Measurements from ENCODE around the gene KCNG4. TPM values are rescaled to one million over a fixed set of nuclear protein-coding genes. Genes with fewer than 3 reads are reported as not detected.

The KCNG4 gene
- polyA plus RNA-seq, 3 donors, result not detected

GRCh38 chr16:84247844-84248243 is 8.0 kb upstream of the KCNG4 start:
- H3K27ac Mint-ChIP-seq, result peak overlapping the region in 1 of 7 donors; percentile 6
- Histone ChIP-seq H3K9me3 (replicated peaks in 1 of 2; ENCODE audit: control insufficient read depth in 1 of 2, insufficient read depth in 1 of 2, low read length in 2 of 2) (no peaks in the 10 kb centered on the region), H3K4me3 (replicated peaks in 1 of 3; ENCODE audit: low read depth in 2 of 3, low read length in 3 of 3) (no peak overlapping the region), H3K4me1 (ENCODE audit: control insufficient read depth in 1 of 2, insufficient read depth in 2 of 2, low read length in 2 of 2) (no peaks in the 10 kb centered on the region), H3K4me2 (replicated peaks; ENCODE audit: extremely low read depth, low read length, poor library complexity, severe bottlenecking) (no peak overlapping the region), H3K27ac (ENCODE audit: low read depth in 1 of 2, low read length in 2 of 2) (no peak overlapping the region), H3K36me3 (replicated peaks in 1 of 2; ENCODE audit: control insufficient read depth in 1 of 2, insufficient read depth in 2 of 2, low read length in 2 of 2) (no peaks in the 10 kb centered on the region), H3K27me3 (ENCODE audit: control insufficient read depth in 2 of 2, insufficient read depth in 2 of 2, low read length in 2 of 2) (no peaks in the 10 kb centered on the region), H3K79me2 (ENCODE audit: insufficient read depth, low read length) (no peaks in the 10 kb centered on the region), H3K9ac (ENCODE audit: insufficient read depth, low read length, poor library complexity, severe bottlenecking) (no peak overlapping the region), H4K20me1 (ENCODE audit: insufficient read depth, low read length) (no peaks in the 10 kb centered on the region), H2AFZ (ENCODE audit: insufficient read depth, low read depth, low read length, poor library complexity, severe bottlenecking) (no peak overlapping the region)
- peaks cover 0 to 7% (median 1%) of the 10 kb centered on the region in 7 donors for H3K9me3 Mint-ChIP-seq
- H3K27me3 Mint-ChIP-seq (ENCODE audit: low read depth in 3 of 3), result peaks cover 2 to 26% (median 17%) of the 10 kb centered on the region in 3 donors
- H3K36me3 Mint-ChIP-seq, result no peaks in the 10 kb centered on the region
- H3K4me1 Mint-ChIP-seq, result no peaks in the 10 kb centered on the region
- DNase-seq, result no peak
- no peak for TF ChIP-seq CTCF (IDR thresholded peaks at IDR 0.05)
- H3K4me3 Mint-ChIP-seq, result no peak overlapping the region
- WGBS (ENCODE audit: insufficient coverage), result 86% methylated on average over 4 of the region's 5 CpGs
- intact Hi-C loops (cut with micrococcal nuclease), result no loop called here

DNA sequence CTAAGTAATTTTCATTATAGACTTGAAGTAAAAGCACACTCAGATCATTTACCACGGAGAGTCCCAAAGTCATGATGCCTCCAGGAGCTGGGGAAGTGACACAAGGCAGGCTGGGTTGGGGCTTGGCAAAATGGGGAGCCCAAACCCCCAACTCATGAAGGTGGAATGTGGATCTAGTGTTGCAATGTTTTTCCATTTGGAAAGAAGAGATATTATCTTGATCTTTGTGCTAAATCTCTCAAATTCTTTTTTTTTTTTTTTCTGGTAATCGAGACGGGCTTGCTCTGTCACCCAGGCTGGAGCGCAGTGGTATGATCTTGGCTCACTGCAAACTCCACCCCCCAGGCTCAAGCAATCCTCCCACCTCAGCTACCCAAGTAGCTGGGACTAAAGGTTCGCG is 7.5 kb upstream of the KCNG4 start:
- H3K4me2 ChIP-seq (replicated peaks; ENCODE audit: extremely low read depth, low read length, poor library complexity, severe bottlenecking), result no peak overlapping the region
- intact Hi-C loops (cut with micrococcal nuclease), result no loop called here
- H3K4me3 ChIP-seq (replicated peaks in 1 of 3; ENCODE audit: low read depth in 2 of 3, low read length in 3 of 3), result no peak overlapping the region
- no peaks in the 10 kb centered on the region for H3K9me3 ChIP-seq (replicated peaks in 1 of 2; ENCODE audit: control insufficient read depth in 1 of 2, insufficient read depth in 1 of 2, low read length in 2 of 2)
- no peaks in the 10 kb centered on the region for H3K79me2 ChIP-seq (ENCODE audit: insufficient read depth, low read length)
- Mint-ChIP-seq H3K27ac (peak overlapping the region in 1 of 7 donors; percentile 36), H3K4me1 (no peaks in the 10 kb centered on the region), H3K36me3 (no peaks in the 10 kb centered on the region), H3K4me3 (no peak overlapping the region), H3K27me3 (ENCODE audit: low read depth in 3 of 3) (peaks cover 0 to 22% (median 14%) of the 10 kb centered on the region in 3 donors), H3K9me3 (peaks cover 0 to 7% (median 1%) of the 10 kb centered on the region in 7 donors)
- no CpG with 5 or more reads among the region's 6 CpGs for WGBS (ENCODE audit: insufficient coverage)
- no peak overlapping the region for H2AFZ ChIP-seq (ENCODE audit: insufficient read depth, low read depth, low read length, poor library complexity, severe bottlenecking)
- no peak for TF ChIP-seq CTCF (IDR thresholded peaks at IDR 0.05)
- DNase-seq, result no peak
- no peaks in the 10 kb centered on the region for H3K4me1 ChIP-seq (ENCODE audit: control insufficient read depth in 1 of 2, insufficient read depth in 2 of 2, low read length in 2 of 2)
- no peaks in the 10 kb centered on the region for H3K36me3 ChIP-seq (replicated peaks in 1 of 2; ENCODE audit: control insufficient read depth in 1 of 2, insufficient read depth in 2 of 2, low read length in 2 of 2)
- no peaks in the 10 kb centered on the region for H4K20me1 ChIP-seq (ENCODE audit: insufficient read depth, low read length)
- no peak overlapping the region for H3K27ac ChIP-seq (ENCODE audit: low read depth in 1 of 2, low read length in 2 of 2)
- no peaks in the 10 kb centered on the region for H3K27me3 ChIP-seq (ENCODE audit: control insufficient read depth in 2 of 2, insufficient read depth in 2 of 2, low read length in 2 of 2)
- no peak overlapping the region for H3K9ac ChIP-seq (ENCODE audit: insufficient read depth, low read length, poor library complexity, severe bottlenecking)
